ENCODE results near the gene RND3. TPM values are rescaled to one million over a fixed set of nuclear protein-coding genes. Genes with fewer than 3 reads are reported as not detected.

RND3 gene
- total RNA-seq, 1 donor from 2014 or later: 161 TPM

DNA sequence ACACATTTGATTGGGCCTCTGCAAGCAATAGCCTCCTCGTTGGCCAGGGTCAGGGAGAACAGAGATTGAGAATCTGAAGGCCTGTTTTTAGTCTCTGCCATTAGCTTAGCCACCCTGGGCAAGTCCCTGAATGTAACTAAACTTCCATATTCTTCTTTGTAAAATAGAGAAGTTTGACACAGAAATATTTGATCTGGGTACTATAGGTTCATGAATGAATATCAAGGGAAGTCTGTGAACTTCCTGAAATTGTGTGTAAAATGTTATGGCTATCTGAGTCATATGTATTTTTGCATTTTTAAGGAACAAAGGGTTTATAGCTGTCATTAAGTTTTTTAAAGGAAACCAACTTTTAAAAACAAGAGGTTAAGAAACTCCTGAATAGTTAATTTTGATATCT lies 23.2 kb downstream of the RND3 start:
- Mint-ChIP-seq H3K9me3 (no peaks in the 10 kb centered on the region), H3K36me3 (peaks cover 12% of the 10 kb centered on the region), H3K4me1 (ENCODE audit: unreplicated experiment) (peaks cover 41% of the 10 kb centered on the region), H3K27me3 (no peaks in the 10 kb centered on the region), H3K4me3 (no peak overlapping the region), H3K27ac (peak overlapping the region; percentile 14)
- no peak for DNase-seq (ENCODE audit: extremely low spot score, unreplicated experiment)
- TF ChIP-seq CTCF (conservative IDR thresholded peaks at IDR 0.05): no peak

- Mint-ChIP-seq H3K36me3 (peaks cover 4% of the 10 kb centered on the region), H3K27me3 (no peaks in the 10 kb centered on the region), H3K4me3 (no peak overlapping the region), H3K9me3 (no peaks in the 10 kb centered on the region), H3K4me1 (ENCODE audit: unreplicated experiment) (peaks cover 32% of the 10 kb centered on the region), H3K27ac (no peak overlapping the region)
- DNase-seq (ENCODE audit: extremely low spot score, unreplicated experiment): no peak
- no peak for TF ChIP-seq CTCF (conservative IDR thresholded peaks at IDR 0.05)
Observed at GRCh38 chr2:150462770-150463169, 24.7 kb downstream of the RND3 start.

- no peak for TF ChIP-seq CTCF (conservative IDR thresholded peaks at IDR 0.05)
- H3K36me3 Mint-ChIP-seq: no peaks in the 10 kb centered on the region
- H3K9me3 Mint-ChIP-seq: no peaks in the 10 kb centered on the region
- H3K4me1 Mint-ChIP-seq (ENCODE audit: unreplicated experiment): peaks cover 10% of the 10 kb centered on the region
- no peak for DNase-seq (ENCODE audit: extremely low spot score, unreplicated experiment)
- H3K4me3 Mint-ChIP-seq: peak overlapping the region; percentile 21
- H3K27me3 Mint-ChIP-seq: no peaks in the 10 kb centered on the region
- H3K27ac Mint-ChIP-seq: peak overlapping the region; percentile 44
Observed at GRCh38 chr2:150459281-150459680, 28.2 kb downstream of the RND3 start.

DNA sequence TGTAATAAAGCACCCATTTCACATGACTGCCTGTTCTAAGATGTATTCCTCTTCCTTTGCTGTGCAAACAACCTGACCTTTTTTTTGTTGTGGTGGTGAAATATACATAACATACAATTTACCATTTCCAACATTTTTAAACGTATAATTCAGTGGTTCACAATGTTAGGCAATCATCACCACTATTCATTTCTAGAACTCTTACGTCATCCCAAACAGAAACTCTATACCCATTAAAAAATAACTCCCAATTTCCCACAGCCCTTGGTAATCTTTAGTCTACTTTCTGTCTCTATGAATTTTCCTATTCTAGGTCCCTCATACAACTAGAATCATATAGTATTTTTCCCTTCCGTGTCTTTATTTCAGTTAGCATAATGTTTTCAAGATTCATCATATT lies 36.7 kb downstream of the RND3 start:
- Mint-ChIP-seq H3K4me3 (peak overlapping the region; percentile 49), H3K9me3 (peaks cover 7% of the 10 kb centered on the region), H3K27me3 (no peaks in the 10 kb centered on the region), H3K4me1 (ENCODE audit: unreplicated experiment) (peaks cover 6% of the 10 kb centered on the region), H3K36me3 (no peaks in the 10 kb centered on the region), H3K27ac (peak overlapping the region; percentile 8)
- no peak for TF ChIP-seq CTCF (conservative IDR thresholded peaks at IDR 0.05)
- no peak for DNase-seq (ENCODE audit: extremely low spot score, unreplicated experiment)

GRCh38 chr2:150449856-150450255 lies 37.6 kb downstream of the RND3 start:
- no peak for TF ChIP-seq CTCF (conservative IDR thresholded peaks at IDR 0.05)
- no peaks in the 10 kb centered on the region for H3K36me3 Mint-ChIP-seq
- peak overlapping the region; percentile 90 for H3K27ac Mint-ChIP-seq
- peak overlapping the region; percentile 8 for H3K4me3 Mint-ChIP-seq
- H3K27me3 Mint-ChIP-seq: no peaks in the 10 kb centered on the region
- peaks cover 6% of the 10 kb centered on the region for H3K4me1 Mint-ChIP-seq (ENCODE audit: unreplicated experiment)
- no peak for DNase-seq (ENCODE audit: extremely low spot score, unreplicated experiment)
- peaks cover 7% of the 10 kb centered on the region for H3K9me3 Mint-ChIP-seq

DNA sequence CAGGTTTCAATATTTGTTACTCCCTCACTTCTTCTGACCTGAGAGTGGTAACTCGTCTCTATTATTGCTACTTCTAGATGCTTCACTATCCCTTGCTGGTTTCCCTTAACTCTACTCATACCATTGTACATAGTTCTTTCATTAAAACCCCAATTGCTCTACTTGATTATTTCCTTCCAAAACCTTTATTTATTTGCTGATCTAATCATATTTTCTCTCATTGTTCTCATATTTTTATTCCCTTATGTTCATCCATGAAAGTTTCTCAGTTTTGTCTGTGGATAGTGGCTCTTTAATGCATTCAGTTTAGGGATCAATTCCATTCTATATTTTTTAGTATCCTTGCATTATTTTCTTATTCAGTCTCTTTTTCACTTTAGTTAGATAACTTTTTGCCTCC lies 42.1 kb downstream of the RND3 start:
- DNase-seq (ENCODE audit: extremely low spot score, unreplicated experiment): no peak
- Mint-ChIP-seq H3K36me3 (no peaks in the 10 kb centered on the region), H3K4me1 (ENCODE audit: unreplicated experiment) (peaks cover 18% of the 10 kb centered on the region), H3K9me3 (peaks cover 4% of the 10 kb centered on the region), H3K27ac (no peak overlapping the region), H3K4me3 (no peak overlapping the region), H3K27me3 (no peaks in the 10 kb centered on the region)
- no peak for TF ChIP-seq CTCF (conservative IDR thresholded peaks at IDR 0.05)

Data from type B pancreatic cell (in vitro differentiated cells).